ENCODE measurements around the gene NELFA. TPM values are rescaled to one million over a fixed set of nuclear protein-coding genes. Genes with fewer than 3 reads are reported as not detected.
A peak's percentile ranks its signal among the peaks of the same experiment; 100 is the strongest.

NELFA gene
- total RNA-seq, 4 donors from 2014 or later = 23.1 to 36.8 (median 25.0) TPM

- H3K27ac ChIP-seq = no peak overlapping the region
- peaks cover 0 to 5% (median 3%) of the 10 kb centered on the region in 3 donors for H3K4me1 ChIP-seq
- whole genome bisulfite sequencing, 2 donors = 69 to 78% methylated on average over 4 of the region's 4 CpGs
- no peak for DNase-seq
- peaks cover 0 to 19% (median 0%) of the 10 kb centered on the region in 4 donors for H3K27me3 ChIP-seq
- no peaks in the 10 kb centered on the region for H3K36me3 ChIP-seq
- no peak for TF ChIP-seq CTCF (IDR thresholded peaks at IDR 0.05)
- no peak for TF ChIP-seq POLR2A (IDR thresholded peaks at IDR 0.05)
- H3K9me3 ChIP-seq = no peaks in the 10 kb centered on the region
- no peak overlapping the region for H3K4me3 ChIP-seq
- intact Hi-C loops (cut with DNase I) = no loop called here
Observed at GRCh38 chr4:2015008-2015407, 6.2 kb upstream of the NELFA start.

- no peak for TF ChIP-seq CTCF (IDR thresholded peaks at IDR 0.05)
- no peak for TF ChIP-seq POLR2A (IDR thresholded peaks at IDR 0.05)
- Histone ChIP-seq H3K27me3 (no peaks in the 10 kb centered on the region), H3K4me1 (peaks cover 3 to 26% (median 19%) of the 10 kb centered on the region in 3 donors), H3K4me3 (no peak overlapping the region), H3K9me3 (no peaks in the 10 kb centered on the region), H3K36me3 (peaks cover 0 to 5% (median 0%) of the 10 kb centered on the region in 3 donors), H3K27ac (no peak overlapping the region)
- WGBS, 2 donors = 79 to 81% methylated on average over 2 of the region's 3 CpGs
- no peak for DNase-seq
- intact Hi-C loops (cut with DNase I) = no loop called here
Observed at GRCh38 chr4:2011583-2011982, 2.8 kb upstream of the NELFA start.

GRCh38 chr4:2009651-2010233 is 968 bp upstream of the NELFA start:
- Histone ChIP-seq H3K4me1 (peaks cover 3 to 37% (median 21%) of the 10 kb centered on the region in 3 donors), H3K9me3 (no peaks in the 10 kb centered on the region), H3K27ac (peak overlapping the region; percentile 93 to 99 (median 97)), H3K4me3 (peak overlapping the region; percentile 94 to 99 (median 96)), H3K27me3 (no peaks in the 10 kb centered on the region), H3K36me3 (peaks cover 0 to 23% (median 0%) of the 10 kb centered on the region in 3 donors)
- no peak for DNase-seq
- 4 to 11% methylated on average over 18 to 21 of the region's 23 CpGs for WGBS, 2 donors
- TF ChIP-seq CTCF (IDR thresholded peaks at IDR 0.05) (peak in 4 of 6 experiments; percentile 11 to 47 (median 36)), POLR2A (IDR thresholded peaks at IDR 0.05) (no peak)
- intact Hi-C loops (cut with DNase I) = no loop called here

GRCh38 chr4:2008671-2008920 is 178 bp downstream of the NELFA start:
- peak overlapping the region; percentile 94 to 99 (median 96) for H3K4me3 ChIP-seq
- H3K27ac ChIP-seq = peak overlapping the region; percentile 93 to 99 (median 97)
- TF ChIP-seq POLR2A (IDR thresholded peaks at IDR 0.05) (peak in 1 of 4 donors; percentile 9), CTCF (IDR thresholded peaks at IDR 0.05) (no peak)
- peaks cover 0 to 35% (median 0%) of the 10 kb centered on the region in 3 donors for H3K36me3 ChIP-seq
- H3K4me1 ChIP-seq = peaks cover 3 to 37% (median 21%) of the 10 kb centered on the region in 3 donors
- DNase-seq = no peak
- WGBS, 2 donors = 0 to 2% methylated on average over 16 to 19 of the region's 27 CpGs
- no peaks in the 10 kb centered on the region for H3K27me3 ChIP-seq
- no peaks in the 10 kb centered on the region for H3K9me3 ChIP-seq
- intact Hi-C loops (cut with DNase I) = no loop called here

- Histone ChIP-seq H3K36me3 (peaks cover 0 to 40% (median 3%) of the 10 kb centered on the region in 3 donors), H3K9me3 (no peaks in the 10 kb centered on the region), H3K27me3 (no peaks in the 10 kb centered on the region), H3K27ac (peak overlapping the region; percentile 93 to 99 (median 97)), H3K4me1 (peaks cover 3 to 37% (median 21%) of the 10 kb centered on the region in 3 donors), H3K4me3 (peak overlapping the region; percentile 94 to 99 (median 96))
- TF ChIP-seq POLR2A (IDR thresholded peaks at IDR 0.05) (no peak), CTCF (IDR thresholded peaks at IDR 0.05) (no peak)
- intact Hi-C loops (cut with DNase I) = no loop called here
- DNase-seq = no peak
- 0 to 1% methylated on average over 14 to 17 of the region's 57 CpGs for WGBS, 2 donors
Observed at GRCh38 chr4:2007804-2008670, 737 bp downstream of the NELFA start.
